Thyroid gland (tissue), 4 donors: ENCODE data around the gene NRP2. TPM values are rescaled to one million over a fixed set of nuclear protein-coding genes. Genes with fewer than 3 reads are reported as not detected.
A peak's percentile ranks its signal among the peaks of the same experiment; 100 is the strongest.

Experiments
- DNase-seq, 2 donors: peaks; one replicate each; pipeline ENCODE4 v3.0.0-alpha.2; 2019
- H3K27ac ChIP-seq, 3 donors: fragments of 200-600 bp; sonication (generic); 1 replicate in 2 of 3; 2 replicates in 1 of 3; pipeline ENCODE4 v1.5.1; 2016 to 2019; ENCODE audit warnings: mild to moderate bottlenecking in 1 of 3, moderate library complexity in 1 of 3
- H3K27me3 ChIP-seq: fragments of 200-600 bp; sonication (generic); one replicate; pipeline ENCODE4 v1.5.1; 2019
- H3K36me3 ChIP-seq, 2 donors: fragments of 200-600 bp; sonication (generic); one replicate each; pipeline ENCODE4 v1.5.1; 2016 to 2019
- H3K4me1 ChIP-seq, 2 donors: fragments of 200-600 bp; sonication (generic); one replicate each; pipeline ENCODE4 v1.5.1; 2017 to 2019
- H3K4me3 ChIP-seq, 3 donors: fragments of 200-600 bp; sonication (generic); replicated peaks in 1 of 3; 1 replicate in 2 of 3; 2 replicates in 1 of 3; pipeline ENCODE4 v1.5.1; 2016; ENCODE audit warnings: mild to moderate bottlenecking in 1 of 3
- H3K9me3 ChIP-seq: fragments of 200-600 bp; sonication (generic); one replicate; pipeline ENCODE4 v1.5.1; 2017
- POLR2A ChIP-seq, 2 donors: fragments of 450-650 bp; IDR thresholded peaks; one replicate each; pipeline ENCODE4 v1.6.1; 2017; ENCODE audit warnings: antibody characterized with exemption in 2 of 2, mild to moderate bottlenecking in 2 of 2, moderate library complexity in 1 of 2
- WGBS, 2 donors: methylation state at CpG; one replicate each; pipeline ENCODE4 v1.1.5; 2017; 5-methylcytosine and 5-hydroxymethylcytosine counted together
- intact Hi-C: fragments of 100-400 bp; cut with DNase I; formaldehyde crosslinking; loops from one replicate; pipeline ENCODE4 v1.15.1; 2023
- total RNA-seq, 4 donors: library from RNA; depleted of rRNA; stranded (reverse); fragments of >200 nt; gene quantifications; one replicate each; pipeline ENCODE4 v1.2.3, GENCODE V29; 2016
- TF ChIP-seq, protein P1 (sequence below), 6 experiments: fragments of 200-600 bp in 3 of 6; fragments of 450-650 bp in 3 of 6; sonication (generic) in 3 of 6; IDR thresholded peaks; one replicate each; pipeline ENCODE4 v1.5.1; 2016 to 2019; ENCODE audit warnings: antibody characterized with exemption in 6 of 6, mild to moderate bottlenecking in 2 of 6, inconsistent platforms in 1 of 6, moderate library complexity in 1 of 6

Gene NRP2
- total RNA-seq, 4 donors from 2014 or later = 29.3 to 62.5 (median 41.6) TPM

DNA sequence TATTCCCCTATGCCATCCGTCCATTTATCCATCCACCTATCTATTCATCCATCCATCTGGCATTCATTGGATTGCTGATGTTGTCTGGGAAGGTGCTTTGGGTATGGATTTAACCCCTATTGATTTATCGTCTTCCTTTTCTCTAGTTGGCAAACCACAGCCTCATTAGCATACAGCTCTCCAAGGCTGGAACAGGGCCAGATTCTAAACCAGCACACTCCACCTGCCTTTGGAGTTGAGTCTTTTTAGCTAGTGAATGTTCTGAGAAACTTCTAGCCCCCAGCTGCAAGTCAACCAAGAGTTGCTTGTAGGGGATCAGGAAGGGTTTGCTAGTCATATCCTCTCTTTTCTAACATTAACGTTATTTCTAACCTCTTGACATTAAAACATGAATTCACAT lies 90.7 kb downstream of the NRP2 start:
- H3K9me3 ChIP-seq = no peaks in the 10 kb centered on the region
- 68 to 71% methylated on average over 3 of the region's 3 CpGs for WGBS, 2 donors
- H3K36me3 ChIP-seq = no peaks in the 10 kb centered on the region
- H3K27me3 ChIP-seq = no peaks in the 10 kb centered on the region
- peak; percentile 46 to 50 for DNase-seq
- no peak overlapping the region for H3K4me3 ChIP-seq
- intact Hi-C loops = no loop called here
- no peak overlapping the region for H3K27ac ChIP-seq
- TF ChIP-seq, protein P1, sequence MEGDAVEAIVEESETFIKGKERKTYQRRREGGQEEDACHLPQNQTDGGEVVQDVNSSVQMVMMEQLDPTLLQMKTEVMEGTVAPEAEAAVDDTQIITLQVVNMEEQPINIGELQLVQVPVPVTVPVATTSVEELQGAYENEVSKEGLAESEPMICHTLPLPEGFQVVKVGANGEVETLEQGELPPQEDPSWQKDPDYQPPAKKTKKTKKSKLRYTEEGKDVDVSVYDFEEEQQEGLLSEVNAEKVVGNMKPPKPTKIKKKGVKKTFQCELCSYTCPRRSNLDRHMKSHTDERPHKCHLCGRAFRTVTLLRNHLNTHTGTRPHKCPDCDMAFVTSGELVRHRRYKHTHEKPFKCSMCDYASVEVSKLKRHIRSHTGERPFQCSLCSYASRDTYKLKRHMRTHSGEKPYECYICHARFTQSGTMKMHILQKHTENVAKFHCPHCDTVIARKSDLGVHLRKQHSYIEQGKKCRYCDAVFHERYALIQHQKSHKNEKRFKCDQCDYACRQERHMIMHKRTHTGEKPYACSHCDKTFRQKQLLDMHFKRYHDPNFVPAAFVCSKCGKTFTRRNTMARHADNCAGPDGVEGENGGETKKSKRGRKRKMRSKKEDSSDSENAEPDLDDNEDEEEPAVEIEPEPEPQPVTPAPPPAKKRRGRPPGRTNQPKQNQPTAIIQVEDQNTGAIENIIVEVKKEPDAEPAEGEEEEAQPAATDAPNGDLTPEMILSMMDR (IDR thresholded peaks at IDR 0.05) = no peak
- no peak for TF ChIP-seq POLR2A (IDR thresholded peaks at IDR 0.05)
- H3K4me1 ChIP-seq = peaks cover 7 to 8% of the 10 kb centered on the region in 2 donors

GRCh38 chr2:205773989-205774388 lies 91.7 kb downstream of the NRP2 start:
- Histone ChIP-seq H3K9me3 (no peaks in the 10 kb centered on the region), H3K36me3 (no peaks in the 10 kb centered on the region), H3K27ac (no peak overlapping the region), H3K4me3 (no peak overlapping the region), H3K4me1 (peaks cover 0 to 4% of the 10 kb centered on the region in 2 donors), H3K27me3 (no peaks in the 10 kb centered on the region)
- intact Hi-C loops = no loop called here
- 91 to 92% methylated on average over 1 of the region's 1 CpG for WGBS, 2 donors
- no peak for DNase-seq
- TF ChIP-seq, protein P1 (IDR thresholded peaks at IDR 0.05) = no peak
- no peak for TF ChIP-seq POLR2A (IDR thresholded peaks at IDR 0.05)

- intact Hi-C loops = loop anchor here (5.0 kb wide), 1 partner anchor 112 kb away; no protein-coding TSS in a partner anchor
- no peaks in the 10 kb centered on the region for H3K9me3 ChIP-seq
- TF ChIP-seq, protein P1 (IDR thresholded peaks at IDR 0.05) = no peak
- TF ChIP-seq POLR2A (IDR thresholded peaks at IDR 0.05) = no peak
- WGBS, 2 donors = 50 to 59% methylated on average over 6 of the region's 6 CpGs
- H3K27me3 ChIP-seq = no peaks in the 10 kb centered on the region
- no peak for DNase-seq
- no peak overlapping the region for H3K27ac ChIP-seq
- H3K4me1 ChIP-seq = peaks cover 0 to 4% of the 10 kb centered on the region in 2 donors
- no peaks in the 10 kb centered on the region for H3K36me3 ChIP-seq
- H3K4me3 ChIP-seq = no peak overlapping the region
Measured at GRCh38 chr2:205775097-205775877, 93.0 kb downstream of the NRP2 start.

GRCh38 chr2:205776139-205776538 lies 93.8 kb downstream of the NRP2 start:
- Histone ChIP-seq H3K27me3 (no peaks in the 10 kb centered on the region), H3K4me1 (peaks cover 0 to under 1% of the 10 kb centered on the region in 2 donors), H3K4me3 (no peak overlapping the region), H3K36me3 (no peaks in the 10 kb centered on the region), H3K27ac (no peak overlapping the region), H3K9me3 (no peaks in the 10 kb centered on the region)
- DNase-seq = peak; percentile 59 to 67
- intact Hi-C loops = loop anchor here (5.0 kb wide), 1 partner anchor 111 kb away; no protein-coding TSS in a partner anchor
- 59 to 68% methylated on average over 18 to 19 of the region's 19 CpGs for WGBS, 2 donors
- no peak for TF ChIP-seq POLR2A (IDR thresholded peaks at IDR 0.05)
- TF ChIP-seq, protein P1 (IDR thresholded peaks at IDR 0.05) = peak; percentile 19 to 75 (median 55)

- Histone ChIP-seq H3K9me3 (no peaks in the 10 kb centered on the region), H3K4me1 (peaks cover 0 to 6% of the 10 kb centered on the region in 2 donors), H3K27me3 (no peaks in the 10 kb centered on the region), H3K4me3 (no peak overlapping the region), H3K27ac (no peak overlapping the region), H3K36me3 (no peaks in the 10 kb centered on the region)
- intact Hi-C loops = loop anchor here (5.0 kb wide), 1 partner anchor 111 kb away; no protein-coding TSS in a partner anchor
- no peak for DNase-seq
- no peak for TF ChIP-seq POLR2A (IDR thresholded peaks at IDR 0.05)
- TF ChIP-seq, protein P1 (IDR thresholded peaks at IDR 0.05) = no peak
- WGBS, 2 donors = 69 to 74% methylated on average over 5 of the region's 5 CpGs
Measured at GRCh38 chr2:205776720-205777119, 94.4 kb downstream of the NRP2 start.
